ENCODE data around the gene NCAN. TPM values are rescaled to one million over a fixed set of nuclear protein-coding genes. Genes with fewer than 3 reads are reported as not detected.
A peak's percentile ranks its signal among the peaks of the same experiment; 100 is the strongest.

NCAN gene
- total and polyA plus RNA-seq, 11 donors = not detected

DNA sequence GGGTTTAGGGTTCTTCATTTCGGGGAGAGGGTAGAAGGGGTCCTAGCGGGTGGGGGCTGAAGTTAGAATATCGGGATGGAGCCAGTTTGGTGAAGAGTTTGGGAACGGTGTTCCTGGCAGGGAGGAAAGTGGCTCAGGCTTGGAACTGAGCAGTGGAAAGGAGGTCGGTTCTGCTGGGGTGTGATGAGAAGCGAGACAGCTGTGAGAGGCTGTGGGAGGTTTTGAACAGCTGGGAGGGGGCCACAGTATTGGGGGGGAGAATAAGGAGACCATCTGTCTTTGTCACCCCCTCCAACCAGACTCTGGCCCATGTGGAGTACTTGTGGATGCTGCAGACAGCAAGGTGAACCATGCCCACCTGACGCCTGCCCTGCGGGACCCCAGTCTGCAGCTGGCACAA, 62.4 kb downstream of the NCAN start:
- no peak overlapping the region for H3K4me3 ChIP-seq
- DNase-seq = no peak
- WGBS, 4 donors = 80 to 88% (median 82%) methylated on average over 8 of the region's 8 CpGs
- H3K9me3 ChIP-seq = no peaks in the 10 kb centered on the region
- peaks cover 0 to 43% (median 37%) of the 10 kb centered on the region in 9 donors for H3K36me3 ChIP-seq
- TF ChIP-seq POLR2A (IDR thresholded peaks at IDR 0.05) = no peak
- TF ChIP-seq, protein P1, sequence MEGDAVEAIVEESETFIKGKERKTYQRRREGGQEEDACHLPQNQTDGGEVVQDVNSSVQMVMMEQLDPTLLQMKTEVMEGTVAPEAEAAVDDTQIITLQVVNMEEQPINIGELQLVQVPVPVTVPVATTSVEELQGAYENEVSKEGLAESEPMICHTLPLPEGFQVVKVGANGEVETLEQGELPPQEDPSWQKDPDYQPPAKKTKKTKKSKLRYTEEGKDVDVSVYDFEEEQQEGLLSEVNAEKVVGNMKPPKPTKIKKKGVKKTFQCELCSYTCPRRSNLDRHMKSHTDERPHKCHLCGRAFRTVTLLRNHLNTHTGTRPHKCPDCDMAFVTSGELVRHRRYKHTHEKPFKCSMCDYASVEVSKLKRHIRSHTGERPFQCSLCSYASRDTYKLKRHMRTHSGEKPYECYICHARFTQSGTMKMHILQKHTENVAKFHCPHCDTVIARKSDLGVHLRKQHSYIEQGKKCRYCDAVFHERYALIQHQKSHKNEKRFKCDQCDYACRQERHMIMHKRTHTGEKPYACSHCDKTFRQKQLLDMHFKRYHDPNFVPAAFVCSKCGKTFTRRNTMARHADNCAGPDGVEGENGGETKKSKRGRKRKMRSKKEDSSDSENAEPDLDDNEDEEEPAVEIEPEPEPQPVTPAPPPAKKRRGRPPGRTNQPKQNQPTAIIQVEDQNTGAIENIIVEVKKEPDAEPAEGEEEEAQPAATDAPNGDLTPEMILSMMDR (IDR thresholded peaks at IDR 0.05) = no peak
- H3K27me3 ChIP-seq = peaks cover 0 to 13% (median 0%) of the 10 kb centered on the region in 9 donors
- no peak overlapping the region for H3K27ac ChIP-seq
- intact Hi-C loops (cut with DNase I) = no loop called here
- H3K4me1 ChIP-seq = peaks cover 0 to 11% (median 0%) of the 10 kb centered on the region in 12 donors
- peak in 1 of 4 donors; percentile 6 for ATAC-seq

DNA sequence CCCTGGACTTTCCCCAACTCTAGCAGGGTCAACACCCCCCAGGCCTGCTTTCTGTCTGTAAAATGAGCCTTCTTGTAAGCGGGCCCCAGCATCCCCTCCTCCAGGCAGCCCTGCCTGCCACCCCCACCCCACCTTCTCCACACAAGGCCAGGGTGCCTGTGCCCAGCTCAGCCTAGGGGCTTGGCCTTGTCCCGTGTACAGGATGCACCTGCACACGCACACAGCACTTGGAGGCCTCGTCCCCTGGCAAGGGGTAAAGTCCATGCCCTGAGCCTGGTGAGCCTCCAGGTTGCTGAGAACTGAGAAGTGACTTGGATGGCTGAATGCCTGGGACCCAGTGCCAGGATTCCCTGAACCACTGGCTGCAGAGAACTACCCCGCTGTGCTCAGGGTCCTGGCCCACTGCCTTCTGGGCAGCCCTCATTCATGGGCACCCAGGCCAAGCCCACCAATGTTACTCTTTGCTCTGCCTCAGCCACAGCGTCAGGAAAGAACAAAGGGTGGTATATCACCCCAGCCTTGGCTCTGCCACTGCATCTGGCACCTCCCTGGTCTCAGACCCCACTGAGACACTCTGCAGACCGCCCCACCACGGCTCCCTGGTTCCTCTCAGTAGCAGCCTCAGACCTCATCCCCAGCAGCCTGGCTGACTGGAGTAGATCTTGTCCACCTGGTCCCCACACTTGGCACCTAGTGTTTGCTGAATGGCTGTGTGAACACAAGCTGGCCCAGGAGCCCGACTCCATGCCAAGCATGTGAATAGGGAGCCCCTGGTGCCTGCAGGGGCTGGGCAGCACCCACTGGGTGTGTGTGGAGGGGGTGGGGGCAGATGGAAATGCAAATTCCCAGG, 63.2 kb downstream of the NCAN start:
- Histone ChIP-seq H3K4me3 (no peak overlapping the region), H3K27ac (no peak overlapping the region), H3K9me3 (no peaks in the 10 kb centered on the region), H3K36me3 (peaks cover 0 to 51% (median 45%) of the 10 kb centered on the region in 9 donors), H3K4me1 (peaks cover 0 to 11% (median 0%) of the 10 kb centered on the region in 12 donors), H3K27me3 (peaks cover 0 to 13% (median 0%) of the 10 kb centered on the region in 9 donors)
- TF ChIP-seq POLR2A (IDR thresholded peaks at IDR 0.05) = no peak
- TF ChIP-seq, protein P1 (IDR thresholded peaks at IDR 0.05) = no peak
- intact Hi-C loops (cut with DNase I) = no loop called here
- WGBS, 4 donors = 77 to 82% (median 78%) methylated on average over 7 to 9 of the region's 9 CpGs
- no peak for DNase-seq
- peak in 1 of 4 donors; percentile 2 for ATAC-seq

DNA sequence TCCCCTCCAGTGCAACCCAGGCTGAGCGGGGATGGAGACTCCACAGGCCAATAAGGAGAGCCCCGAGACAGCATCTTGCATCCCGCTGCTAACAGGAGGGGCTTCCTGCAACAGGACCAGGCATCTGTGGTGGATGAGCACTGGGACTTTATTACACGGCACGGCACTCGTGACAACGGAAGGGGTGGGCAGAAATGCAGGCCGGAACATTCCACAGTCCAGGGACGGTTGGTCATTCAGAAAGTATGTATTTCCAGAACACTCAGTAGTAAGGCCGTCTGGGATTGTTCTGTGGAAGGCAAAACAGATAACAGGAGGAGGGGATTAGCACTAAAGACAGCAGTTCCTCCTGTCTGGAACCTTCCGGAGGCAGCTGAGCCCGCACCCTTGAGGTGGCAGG, 64.6 kb downstream of the NCAN start:
- WGBS, 4 donors = 78 to 83% (median 81%) methylated on average over 12 of the region's 12 CpGs
- no peak overlapping the region for H3K27ac ChIP-seq

DNA sequence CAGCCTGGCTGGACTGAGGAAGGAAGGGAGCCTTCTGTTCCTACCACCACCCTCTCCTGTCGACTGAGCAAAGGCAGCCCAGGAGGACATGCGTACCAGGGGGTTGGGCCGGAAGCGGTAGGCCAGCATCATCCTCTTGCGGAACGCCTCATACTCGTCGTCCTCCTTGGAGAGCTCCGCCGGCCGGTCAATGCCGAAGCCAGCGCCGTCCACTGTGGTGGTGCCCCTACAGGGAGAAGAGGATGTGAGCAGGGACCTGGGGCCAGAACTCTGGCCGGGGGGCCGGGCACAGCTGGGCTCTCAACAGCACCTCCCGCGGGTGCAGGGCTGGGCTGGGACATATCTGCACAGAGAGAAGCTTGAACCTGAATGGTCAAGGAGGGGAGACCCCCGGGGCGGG, 65.1 kb downstream of the NCAN start:
- no peak for TF ChIP-seq POLR2A (IDR thresholded peaks at IDR 0.05)
- TF ChIP-seq, protein P1 (IDR thresholded peaks at IDR 0.05) = no peak
- intact Hi-C loops (cut with DNase I) = no loop called here
- Histone ChIP-seq H3K27ac (no peak overlapping the region), H3K9me3 (no peaks in the 10 kb centered on the region), H3K36me3 (peaks cover 0 to 70% (median 63%) of the 10 kb centered on the region in 9 donors), H3K27me3 (peaks cover 0 to 13% (median 0%) of the 10 kb centered on the region in 9 donors), H3K4me1 (peaks cover 0 to 11% (median 0%) of the 10 kb centered on the region in 12 donors), H3K4me3 (no peak overlapping the region)
- WGBS, 4 donors = 90 to 100% (median 93%) methylated on average over 2 to 20 of the region's 20 CpGs
- no peak for ATAC-seq
- no peak for DNase-seq

More for the DNA sequence above, 64.6 kb downstream of the NCAN start:
- TF ChIP-seq, protein P1 (IDR thresholded peaks at IDR 0.05) = no peak
- TF ChIP-seq POLR2A (IDR thresholded peaks at IDR 0.05) = no peak
- intact Hi-C loops (cut with DNase I) = no loop called here
- ATAC-seq (no peak), DNase-seq (no peak)
- peaks cover 0 to 11% (median 0%) of the 10 kb centered on the region in 12 donors for H3K4me1 ChIP-seq
- peaks cover 0 to 66% (median 58%) of the 10 kb centered on the region in 9 donors for H3K36me3 ChIP-seq
- peaks cover 0 to 13% (median 0%) of the 10 kb centered on the region in 9 donors for H3K27me3 ChIP-seq
- no peak overlapping the region for H3K4me3 ChIP-seq
- H3K9me3 ChIP-seq = no peaks in the 10 kb centered on the region
